GM18526 (cell line): Measurements from ENCODE around the gene SHISAL2B.

Experiments used
- POLR2A ChIP-seq: IDR thresholded peaks from 3 replicates; pipeline ENCODE4 v1.6.1; 2011; ENCODE audit not compliant: insufficient read length; ENCODE audit errors: extremely low read depth

The SHISAL2B gene

DNA sequence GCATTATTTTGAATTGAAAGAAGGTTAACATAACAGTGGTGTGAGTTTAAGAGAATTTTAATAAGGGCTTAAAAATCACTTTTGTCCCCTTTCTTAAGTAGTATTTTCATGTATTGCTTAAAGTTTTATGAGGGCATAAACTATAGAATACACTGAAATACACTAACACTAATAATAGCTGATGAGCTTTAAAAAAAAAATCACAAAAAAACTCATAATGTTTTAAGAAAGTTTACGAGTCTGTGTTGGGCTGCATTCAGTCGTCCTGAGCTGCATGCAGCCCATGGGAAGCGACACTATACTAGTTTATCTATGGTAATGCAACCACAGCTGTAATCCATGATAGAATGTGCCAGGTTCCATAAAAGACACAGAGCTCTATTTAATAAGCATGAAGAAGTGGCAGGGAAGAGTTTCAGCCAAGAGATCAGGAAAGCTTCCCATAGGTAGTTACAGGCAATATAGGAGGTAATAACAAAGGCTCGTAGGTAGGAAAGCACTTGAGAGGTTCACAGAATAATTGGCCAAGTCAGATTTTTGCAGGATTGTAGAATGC lies 73.7 kb downstream of the SHISAL2B start:
- TF ChIP-seq POLR2A = no peak

- no peak for TF ChIP-seq POLR2A
Observed at GRCh38 chr5:64765804-64766504, 75.7 kb downstream of the SHISAL2B start.

GRCh38 chr5:64766941-64767340 lies 76.6 kb downstream of the SHISAL2B start:
- TF ChIP-seq POLR2A = no peak
